Loucy (cell line): ENCODE results near the gene NCLN.

Experiments
- H2AFZ ChIP-seq: fragments of 200-600 bp; sonication (generic); 2 replicates; pipeline ENCODE4 v1.6.0; 2016; ENCODE audit warnings: antibody characterized with exemption, mild to moderate bottlenecking, low read length, moderate library complexity
- H3F3A ChIP-seq: fragments of 200-600 bp; 2 replicates; pipeline ENCODE4 v1.6.0; 2016; ENCODE audit warnings: antibody characterized with exemption, low read depth, mild to moderate bottlenecking
- H3K27me3 ChIP-seq: fragments of 200-600 bp; sonication (generic); 2 replicates; pipeline ENCODE4 v1.6.1; 2014; ENCODE audit warnings: low read length, mild to moderate bottlenecking; ENCODE audit not compliant: insufficient read depth, poor library complexity, severe bottlenecking
- H3K36me3 ChIP-seq: fragments of 200-600 bp; sonication (generic); 2 replicates; pipeline ENCODE4 v1.6.1; 2016; ENCODE audit warnings: low read length; ENCODE audit not compliant: insufficient read depth
- H3K4me1 ChIP-seq: fragments of 200-600 bp; sonication (generic); 2 replicates; pipeline ENCODE4 v1.5.1; 2014; ENCODE audit warnings: low read length, mild to moderate bottlenecking; ENCODE audit not compliant: insufficient read depth, poor library complexity, severe bottlenecking
- H3K4me2 ChIP-seq: fragments of 200-600 bp; sonication (generic); 2 replicates; pipeline ENCODE4 v1.6.0; 2014; ENCODE audit warnings: antibody characterized with exemption, low read length, low read depth, mild to moderate bottlenecking; ENCODE audit not compliant: poor library complexity, severe bottlenecking
- H3K4me3 ChIP-seq: fragments of 200-600 bp; sonication (generic); 2 replicates; pipeline ENCODE4 v1.5.1; 2014; ENCODE audit warnings: low read length, mild to moderate bottlenecking, mixed read lengths; ENCODE audit not compliant: poor library complexity, severe bottlenecking
- H3K79me2 ChIP-seq: fragments of 200-600 bp; sonication (generic); 2 replicates; pipeline ENCODE4 v1.6.1; 2014; ENCODE audit warnings: low read length; ENCODE audit not compliant: insufficient read depth
- H3K9ac ChIP-seq: fragments of 200-600 bp; sonication (generic); 2 replicates; pipeline ENCODE4 v1.6.0; 2014; ENCODE audit warnings: mild to moderate bottlenecking, low read depth, low read length, moderate library complexity; ENCODE audit not compliant: poor library complexity, severe bottlenecking
- H3K9me2 ChIP-seq: fragments of 200-600 bp; sonication (generic); replicated peaks from 2 replicates; pipeline ENCODE4 v1.6.1; 2016; ENCODE audit warnings: low read depth, low read length, mixed read lengths
- H3K9me3 ChIP-seq: fragments of 200-600 bp; sonication (generic); 2 replicates; pipeline ENCODE4 v1.6.1; 2014; ENCODE audit warnings: mild to moderate bottlenecking, antibody characterized with exemption, low read length, low read depth; ENCODE audit not compliant: insufficient read depth
- H4K20me1 ChIP-seq: fragments of 200-600 bp; sonication (generic); 2 replicates; pipeline ENCODE4 v1.6.0; 2014; ENCODE audit warnings: antibody characterized with exemption, low read length, mild to moderate bottlenecking; ENCODE audit not compliant: insufficient read depth, poor library complexity, severe bottlenecking
- CTCF ChIP-seq: fragments of 200-600 bp; sonication (generic); conservative IDR thresholded peaks from 2 replicates; pipeline ENCODE4 v1.5.1; 2014; ENCODE audit warnings: mild to moderate bottlenecking, antibody characterized with exemption, low read length
- EZH2phosphoT487 ChIP-seq: fragments of 200-600 bp; IDR thresholded peaks from 2 replicates; pipeline ENCODE4 v1.6.1; 2018; ENCODE audit warnings: antibody characterized with exemption, mild to moderate bottlenecking, moderate library complexity, borderline replicate concordance

NCLN gene

GRCh38 chr19:3253270-3253669 is 67.5 kb downstream of the NCLN start:
- no peak overlapping the region for H2AFZ ChIP-seq
- H3K4me1 ChIP-seq: no peaks in the 10 kb centered on the region
- H3K9me3 ChIP-seq: no peaks in the 10 kb centered on the region

GRCh38 chr19:3254520-3254919 is 68.8 kb downstream of the NCLN start:
- Histone ChIP-seq H3K9me2 (no peaks in the 10 kb centered on the region), H3K36me3 (no peaks in the 10 kb centered on the region), H3K79me2 (no peaks in the 10 kb centered on the region), H3K9ac (no peak overlapping the region), H3K4me1 (no peaks in the 10 kb centered on the region), H4K20me1 (no peaks in the 10 kb centered on the region), H3K4me3 (no peak overlapping the region), H3K27me3 (no peaks in the 10 kb centered on the region), H3F3A (no peaks in the 10 kb centered on the region), H3K4me2 (no peak overlapping the region), H2AFZ (no peak overlapping the region), H3K9me3 (no peaks in the 10 kb centered on the region)
- TF ChIP-seq CTCF: no peak

More at GRCh38 chr19:3253270-3253669, 67.5 kb downstream of the NCLN start:
- H3K36me3 ChIP-seq: no peaks in the 10 kb centered on the region
- H3K27me3 ChIP-seq: no peaks in the 10 kb centered on the region
- H3K9me2 ChIP-seq: no peaks in the 10 kb centered on the region
- TF ChIP-seq CTCF: peak; percentile 11; the same call in 1 of the 2 replicates
- no peak for TF ChIP-seq EZH2phosphoT487
- H3F3A ChIP-seq: no peaks in the 10 kb centered on the region
- H3K4me2 ChIP-seq: no peak overlapping the region
- H3K9ac ChIP-seq: no peak overlapping the region
- H4K20me1 ChIP-seq: no peaks in the 10 kb centered on the region
- no peak overlapping the region for H3K4me3 ChIP-seq
- no peaks in the 10 kb centered on the region for H3K79me2 ChIP-seq

- TF ChIP-seq CTCF (no peak), EZH2phosphoT487 (no peak)
- H4K20me1 ChIP-seq: no peaks in the 10 kb centered on the region
Measured at GRCh38 chr19:3257071-3257470, 71.3 kb downstream of the NCLN start.

More at GRCh38 chr19:3257071-3257470, 71.3 kb downstream of the NCLN start:
- Histone ChIP-seq H3K9me2 (no peaks in the 10 kb centered on the region), H2AFZ (no peak overlapping the region), H3F3A (no peaks in the 10 kb centered on the region), H3K9ac (no peak overlapping the region), H3K27me3 (no peaks in the 10 kb centered on the region), H3K9me3 (no peaks in the 10 kb centered on the region), H3K4me3 (no peak overlapping the region), H3K4me1 (no peaks in the 10 kb centered on the region), H3K79me2 (no peaks in the 10 kb centered on the region), H3K36me3 (no peaks in the 10 kb centered on the region), H3K4me2 (no peak overlapping the region)
